Lower leg skin (tissue), 3 donors: ENCODE data around the gene PPA2.

Experiments
- POLR2A ChIP-seq, 2 donors: fragments of 450-650 bp; IDR thresholded peaks; one replicate each; pipeline ENCODE4 v1.6.1; 2016 to 2017; ENCODE audit warnings: antibody characterized with exemption in 2 of 2, mild to moderate bottlenecking in 1 of 2, moderate library complexity in 1 of 2
- TF ChIP-seq, protein P1 (sequence below), 3 donors: fragments of 450-650 bp; IDR thresholded peaks; one replicate each; pipeline ENCODE4 v1.5.1; 2016; ENCODE audit warnings: antibody characterized with exemption in 3 of 3, mild to moderate bottlenecking in 3 of 3, moderate library complexity in 2 of 3

DNA sequence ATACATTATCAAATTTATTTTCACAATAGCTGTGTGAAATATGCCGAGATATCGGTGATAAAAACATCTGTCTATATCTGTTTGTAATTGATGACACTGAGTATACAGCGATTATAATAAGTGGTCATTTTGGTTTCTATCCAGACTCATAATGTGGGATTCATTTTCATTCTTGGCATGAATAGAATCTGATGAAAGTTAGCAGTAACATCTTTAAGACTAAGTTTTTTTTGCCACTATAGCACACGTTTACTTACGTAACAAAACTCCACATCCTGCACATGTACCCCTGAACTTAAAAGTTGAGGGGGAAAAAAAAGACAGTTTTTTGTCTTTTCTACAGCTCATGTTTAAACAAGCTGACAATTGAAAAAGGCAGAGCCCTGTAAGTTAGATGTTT lies 86.4 kb downstream of the PPA2 start:
- TF ChIP-seq, protein P1, sequence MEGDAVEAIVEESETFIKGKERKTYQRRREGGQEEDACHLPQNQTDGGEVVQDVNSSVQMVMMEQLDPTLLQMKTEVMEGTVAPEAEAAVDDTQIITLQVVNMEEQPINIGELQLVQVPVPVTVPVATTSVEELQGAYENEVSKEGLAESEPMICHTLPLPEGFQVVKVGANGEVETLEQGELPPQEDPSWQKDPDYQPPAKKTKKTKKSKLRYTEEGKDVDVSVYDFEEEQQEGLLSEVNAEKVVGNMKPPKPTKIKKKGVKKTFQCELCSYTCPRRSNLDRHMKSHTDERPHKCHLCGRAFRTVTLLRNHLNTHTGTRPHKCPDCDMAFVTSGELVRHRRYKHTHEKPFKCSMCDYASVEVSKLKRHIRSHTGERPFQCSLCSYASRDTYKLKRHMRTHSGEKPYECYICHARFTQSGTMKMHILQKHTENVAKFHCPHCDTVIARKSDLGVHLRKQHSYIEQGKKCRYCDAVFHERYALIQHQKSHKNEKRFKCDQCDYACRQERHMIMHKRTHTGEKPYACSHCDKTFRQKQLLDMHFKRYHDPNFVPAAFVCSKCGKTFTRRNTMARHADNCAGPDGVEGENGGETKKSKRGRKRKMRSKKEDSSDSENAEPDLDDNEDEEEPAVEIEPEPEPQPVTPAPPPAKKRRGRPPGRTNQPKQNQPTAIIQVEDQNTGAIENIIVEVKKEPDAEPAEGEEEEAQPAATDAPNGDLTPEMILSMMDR (IDR thresholded peaks at IDR 0.05), result no peak
- TF ChIP-seq POLR2A (IDR thresholded peaks at IDR 0.05), result no peak
